ENCODE measurements around the gene SOD3.

SOD3 gene

GRCh38 chr4:24794916-24795665 is at the start of gene SOD3:
Gene SOD3 (plus strand): TSS chr4:24795573. CDS start chr4:24799522, 3,949 bp downstream.
- peak; percentile 85 for DNase-seq (ENCODE audit: low spot score)

DNA sequence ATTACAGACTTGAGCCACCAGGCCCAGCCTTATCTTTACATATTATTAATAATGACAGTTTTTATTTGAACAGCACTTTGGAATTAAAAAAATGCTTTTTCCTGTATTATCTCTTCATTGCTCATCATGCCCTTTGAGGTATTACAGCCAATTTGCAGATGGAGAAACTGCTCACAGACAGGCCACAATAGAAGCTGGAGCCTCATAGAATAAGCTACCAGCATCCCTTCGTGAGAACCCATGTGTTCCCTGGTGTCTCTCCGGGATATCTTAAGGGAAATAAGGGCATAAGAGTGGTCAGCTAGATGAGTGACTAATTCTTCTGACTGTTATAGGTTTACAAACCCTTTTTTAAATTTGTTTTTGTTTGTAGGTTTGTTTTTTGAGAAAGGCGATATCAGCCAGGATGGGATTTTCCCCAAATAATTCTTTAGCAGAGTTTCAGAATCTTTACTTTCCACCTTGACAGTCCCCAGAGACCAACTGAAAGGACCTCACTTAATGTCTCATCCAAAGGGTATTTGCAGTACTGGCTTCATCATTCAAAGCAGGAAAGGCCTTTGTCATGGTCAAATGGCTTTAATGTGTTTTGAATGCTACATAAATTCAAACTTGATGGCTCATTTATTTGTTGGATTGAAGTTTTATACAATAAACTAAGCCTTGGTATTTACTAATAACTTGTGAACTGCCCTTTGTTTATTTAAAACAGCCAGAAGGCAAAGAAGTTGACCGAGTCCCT is 48.0 kb upstream of the SOD3 start:
- DNase-seq (ENCODE audit: low spot score), result no peak

DNA sequence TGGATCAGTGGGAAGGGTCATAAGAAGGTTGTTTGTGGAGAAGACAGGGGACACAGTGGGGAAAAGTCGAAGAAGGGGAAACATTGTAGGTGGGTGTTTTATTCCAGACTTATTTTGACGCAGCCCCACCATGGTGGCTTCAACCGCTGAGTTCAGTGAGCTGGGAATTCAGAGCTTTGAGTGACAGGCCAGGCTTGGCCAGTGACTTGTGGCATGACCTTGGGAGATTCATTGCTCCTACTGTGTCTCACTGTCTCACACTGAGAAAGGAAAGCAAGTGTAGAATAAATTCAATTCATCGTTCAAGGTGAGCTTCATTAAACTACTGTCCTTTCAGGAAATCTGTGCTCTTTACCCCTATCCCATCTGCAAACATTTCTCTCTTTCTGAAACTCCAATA is 47.4 kb upstream of the SOD3 start:
- no peak for DNase-seq (ENCODE audit: low spot score)

DNA sequence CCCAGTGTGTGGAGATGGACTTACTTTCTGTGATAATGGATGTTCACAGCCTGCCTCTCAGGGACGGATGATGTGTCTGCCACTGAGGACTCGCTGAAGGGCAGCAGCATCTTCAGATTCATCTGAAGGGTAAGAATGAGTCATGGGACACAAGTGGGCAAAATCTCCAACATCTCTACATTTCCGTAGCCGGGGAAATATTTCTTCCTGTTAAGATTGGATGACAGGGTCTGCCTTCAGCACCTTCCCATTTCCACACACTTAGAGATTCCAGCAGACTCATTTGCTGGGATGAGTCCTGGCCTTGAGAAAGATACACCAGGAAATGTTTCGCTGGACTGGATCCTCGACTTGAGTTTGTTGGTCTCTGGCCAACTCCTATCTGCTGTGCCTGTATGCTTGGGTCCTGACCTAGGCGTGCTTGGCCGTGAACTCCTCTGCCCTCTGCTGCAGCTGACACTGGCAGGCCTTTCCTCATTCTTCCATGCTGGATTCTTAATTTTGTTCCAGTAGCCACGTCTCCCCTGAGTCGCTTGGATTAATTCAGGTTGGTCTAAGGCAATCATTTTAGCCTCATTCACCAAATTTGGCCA is 46.5 kb upstream of the SOD3 start:
- DNase-seq (ENCODE audit: low spot score), result no peak

- DNase-seq (ENCODE audit: low spot score), result no peak
Measured at GRCh38 chr4:24750106-24750505, 45.3 kb upstream of the SOD3 start.

- DNase-seq (ENCODE audit: low spot score), result no peak
Measured at GRCh38 chr4:24751926-24752539, 43.3 kb upstream of the SOD3 start.

GRCh38 chr4:24753519-24753918 is 41.9 kb upstream of the SOD3 start:
- no peak for DNase-seq (ENCODE audit: low spot score)

GRCh38 chr4:24754571-24754970 is 40.8 kb upstream of the SOD3 start:
- DNase-seq (ENCODE audit: low spot score), result no peak

DNA sequence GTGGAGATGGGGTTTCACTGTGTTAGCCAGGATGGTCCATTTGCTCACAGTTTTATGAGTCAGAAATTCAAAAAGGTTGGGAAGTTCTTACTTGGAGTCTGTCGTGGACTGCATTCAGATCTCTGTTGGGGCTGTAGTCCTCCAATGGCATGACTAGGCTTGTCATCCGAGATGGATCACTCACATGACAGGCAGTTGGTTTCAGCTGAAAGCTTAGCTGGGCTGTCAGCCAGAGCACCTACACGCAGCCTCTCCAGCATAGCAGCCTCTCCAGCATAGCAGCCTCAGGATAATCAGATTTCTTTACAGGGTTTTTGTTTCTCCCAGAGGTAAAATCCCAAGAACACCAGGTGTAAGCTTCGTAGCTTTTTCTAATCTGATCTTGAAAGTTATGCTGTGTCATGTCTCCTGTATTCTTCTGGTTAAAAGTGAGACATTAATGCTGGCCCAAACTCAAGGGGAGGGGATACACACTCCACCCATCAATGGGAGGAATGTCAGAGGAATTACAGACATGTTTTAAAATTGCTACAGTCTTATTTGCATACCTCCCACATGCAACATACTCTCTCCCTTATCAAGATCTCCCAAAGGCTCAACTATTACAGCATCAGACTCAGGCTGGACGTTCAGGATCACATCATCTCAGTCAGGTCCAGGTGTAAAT is 31.6 kb upstream of the SOD3 start:
- no peak for DNase-seq (ENCODE audit: low spot score)

GRCh38 chr4:24764345-24764744 is 31.0 kb upstream of the SOD3 start:
- no peak for DNase-seq (ENCODE audit: low spot score)

DNA sequence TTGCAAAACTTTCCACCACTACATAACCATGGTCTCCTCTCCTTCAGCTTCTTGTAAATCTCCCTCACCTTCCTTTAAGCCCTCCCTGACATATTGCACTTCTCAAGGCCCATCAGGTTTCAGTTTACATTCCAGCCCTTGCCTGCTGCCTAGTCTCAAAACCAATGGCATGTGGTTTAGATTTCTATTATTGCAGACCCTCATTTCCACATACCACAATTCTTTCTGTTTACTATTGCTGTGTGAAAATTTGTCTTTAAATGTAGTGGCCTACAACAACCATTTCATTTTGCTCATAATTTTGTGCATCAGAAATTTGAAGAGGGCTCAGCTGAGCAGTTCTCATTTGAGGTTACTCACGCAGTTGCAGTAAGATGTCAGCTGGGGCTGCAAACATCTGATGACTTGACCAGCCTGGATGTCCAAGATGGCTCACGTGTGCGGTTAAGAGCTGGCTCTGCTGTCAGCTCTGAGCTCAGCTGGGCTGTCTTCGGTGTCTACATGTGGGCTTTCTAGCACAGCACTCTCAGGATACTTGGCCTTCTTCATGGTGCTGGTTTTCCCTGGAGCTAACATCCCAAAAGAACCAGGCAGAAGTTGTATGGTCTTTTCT is 29.9 kb upstream of the SOD3 start:
- DNase-seq (ENCODE audit: low spot score), result no peak

DNA sequence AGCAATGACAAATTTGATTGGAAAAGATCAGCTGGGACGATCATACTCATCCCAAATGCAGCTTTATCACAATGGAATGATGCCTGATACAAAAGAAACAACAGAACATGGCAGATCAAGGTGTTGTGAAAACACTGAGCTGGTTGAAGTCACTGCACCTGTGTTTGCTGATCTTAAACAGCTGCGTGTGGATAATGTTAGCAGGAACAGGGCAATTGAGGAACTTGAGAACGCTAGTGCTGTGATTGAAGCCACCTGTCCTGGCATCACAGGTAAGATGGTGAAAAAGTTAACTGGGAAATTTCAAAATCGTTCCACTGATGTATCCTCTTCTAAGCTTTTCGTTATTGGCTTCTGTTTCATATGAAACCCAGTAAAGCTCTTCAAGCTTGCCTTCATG is 27.4 kb upstream of the SOD3 start:
- DNase-seq (ENCODE audit: low spot score), result no peak

GRCh38 chr4:24768604-24769003 is 26.8 kb upstream of the SOD3 start:
- DNase-seq (ENCODE audit: low spot score), result no peak

GRCh38 chr4:24769571-24769970 is 25.8 kb upstream of the SOD3 start:
- no peak for DNase-seq (ENCODE audit: low spot score)

GRCh38 chr4:24770032-24770584 is 25.3 kb upstream of the SOD3 start:
- DNase-seq (ENCODE audit: low spot score), result no peak

- DNase-seq (ENCODE audit: low spot score), result no peak
Measured at GRCh38 chr4:24770667-24771066, 24.7 kb upstream of the SOD3 start.

- DNase-seq (ENCODE audit: low spot score), result no peak
Measured at GRCh38 chr4:24771241-24771640, 24.1 kb upstream of the SOD3 start.

DNA sequence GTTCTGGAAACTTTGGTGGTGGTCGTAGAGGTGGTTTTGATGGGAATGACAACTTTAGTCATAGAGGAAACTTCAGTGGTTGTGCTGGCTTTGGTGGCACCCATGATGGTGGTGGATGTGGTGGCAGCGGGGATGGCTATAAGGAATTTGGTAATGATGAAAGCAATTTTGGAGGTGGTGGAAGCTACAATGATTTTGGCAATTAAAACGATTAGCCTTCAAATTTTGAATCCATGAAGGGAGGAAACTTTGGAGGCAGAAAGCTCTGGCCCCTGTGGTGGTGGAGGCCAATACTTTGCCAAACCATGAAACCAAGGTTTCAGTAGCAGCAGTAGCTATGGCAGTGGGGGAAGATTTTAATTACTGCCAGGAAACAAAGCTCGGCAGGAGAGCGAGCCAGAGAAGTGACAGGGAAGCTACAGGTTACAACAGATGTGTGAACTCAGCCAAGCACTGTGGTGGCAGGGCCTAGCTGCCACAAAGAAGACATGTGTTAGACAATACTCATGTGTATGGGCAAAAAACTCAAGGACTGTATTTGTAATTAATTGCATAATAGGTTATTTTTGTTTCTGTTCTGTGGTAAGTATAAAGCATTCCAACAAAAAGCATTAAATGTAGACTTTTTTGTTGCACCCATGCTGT is 23.2 kb upstream of the SOD3 start:
- DNase-seq (ENCODE audit: low spot score), result no peak

GRCh38 chr4:24772952-24773351 is 22.4 kb upstream of the SOD3 start:
- DNase-seq (ENCODE audit: low spot score), result no peak

GRCh38 chr4:24774452-24774851 is 20.9 kb upstream of the SOD3 start:
- DNase-seq (ENCODE audit: low spot score), result no peak

DNA sequence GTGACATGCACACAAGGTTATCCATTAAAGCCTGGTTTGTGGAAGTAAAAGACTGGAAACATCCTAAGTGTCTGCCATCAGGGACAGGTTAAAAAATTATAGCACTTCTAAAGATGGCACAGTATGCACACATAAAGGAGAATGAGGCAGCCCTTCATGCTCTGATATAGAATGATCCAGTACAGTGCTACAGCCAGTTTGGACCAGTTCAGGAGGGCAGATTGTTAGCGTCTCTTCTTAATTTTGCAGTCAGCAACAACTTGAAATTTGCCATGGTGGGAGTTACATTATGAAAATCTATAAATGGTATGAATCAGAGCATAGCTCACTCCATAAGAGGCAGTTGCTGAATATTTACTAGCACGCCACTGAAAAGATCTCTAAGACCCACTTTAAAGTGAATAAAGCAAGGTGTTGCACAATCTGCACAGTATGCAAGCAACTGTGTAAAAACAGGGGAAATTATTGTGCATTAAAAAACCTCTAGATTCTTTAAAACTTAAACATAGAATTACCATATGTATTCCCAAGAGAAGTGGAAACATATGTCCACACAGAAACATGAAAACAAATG is 20.3 kb upstream of the SOD3 start:
- DNase-seq (ENCODE audit: low spot score), result no peak
